ENCODE results near the gene PDSS2.

DNA sequence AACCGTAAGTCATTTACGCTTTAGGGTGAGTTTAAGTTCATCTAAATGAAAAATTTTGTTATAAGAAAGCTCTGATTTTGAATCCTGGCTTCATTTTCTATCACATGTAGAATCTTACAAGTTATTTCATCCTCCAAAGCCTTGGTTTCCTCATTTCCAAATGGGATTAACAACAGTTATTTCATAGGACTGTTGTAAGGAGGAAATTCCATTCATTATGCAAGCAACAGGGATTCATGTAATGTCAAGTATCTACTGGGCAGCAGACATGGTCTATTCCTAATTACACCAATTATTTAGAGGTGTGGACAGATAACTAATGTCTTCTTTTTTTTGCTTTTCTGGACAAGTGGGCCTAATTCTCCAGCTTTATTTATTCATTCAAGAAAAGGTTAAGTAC, 154.0 kb downstream of the PDSS2 start:
- TF ChIP-seq, protein P1, sequence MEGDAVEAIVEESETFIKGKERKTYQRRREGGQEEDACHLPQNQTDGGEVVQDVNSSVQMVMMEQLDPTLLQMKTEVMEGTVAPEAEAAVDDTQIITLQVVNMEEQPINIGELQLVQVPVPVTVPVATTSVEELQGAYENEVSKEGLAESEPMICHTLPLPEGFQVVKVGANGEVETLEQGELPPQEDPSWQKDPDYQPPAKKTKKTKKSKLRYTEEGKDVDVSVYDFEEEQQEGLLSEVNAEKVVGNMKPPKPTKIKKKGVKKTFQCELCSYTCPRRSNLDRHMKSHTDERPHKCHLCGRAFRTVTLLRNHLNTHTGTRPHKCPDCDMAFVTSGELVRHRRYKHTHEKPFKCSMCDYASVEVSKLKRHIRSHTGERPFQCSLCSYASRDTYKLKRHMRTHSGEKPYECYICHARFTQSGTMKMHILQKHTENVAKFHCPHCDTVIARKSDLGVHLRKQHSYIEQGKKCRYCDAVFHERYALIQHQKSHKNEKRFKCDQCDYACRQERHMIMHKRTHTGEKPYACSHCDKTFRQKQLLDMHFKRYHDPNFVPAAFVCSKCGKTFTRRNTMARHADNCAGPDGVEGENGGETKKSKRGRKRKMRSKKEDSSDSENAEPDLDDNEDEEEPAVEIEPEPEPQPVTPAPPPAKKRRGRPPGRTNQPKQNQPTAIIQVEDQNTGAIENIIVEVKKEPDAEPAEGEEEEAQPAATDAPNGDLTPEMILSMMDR (IDR thresholded peaks at IDR 0.05): no peak
- no peak for TF ChIP-seq POLR2A (IDR thresholded peaks at IDR 0.05)
